ENCODE results near the gene GRM5.

DNA sequence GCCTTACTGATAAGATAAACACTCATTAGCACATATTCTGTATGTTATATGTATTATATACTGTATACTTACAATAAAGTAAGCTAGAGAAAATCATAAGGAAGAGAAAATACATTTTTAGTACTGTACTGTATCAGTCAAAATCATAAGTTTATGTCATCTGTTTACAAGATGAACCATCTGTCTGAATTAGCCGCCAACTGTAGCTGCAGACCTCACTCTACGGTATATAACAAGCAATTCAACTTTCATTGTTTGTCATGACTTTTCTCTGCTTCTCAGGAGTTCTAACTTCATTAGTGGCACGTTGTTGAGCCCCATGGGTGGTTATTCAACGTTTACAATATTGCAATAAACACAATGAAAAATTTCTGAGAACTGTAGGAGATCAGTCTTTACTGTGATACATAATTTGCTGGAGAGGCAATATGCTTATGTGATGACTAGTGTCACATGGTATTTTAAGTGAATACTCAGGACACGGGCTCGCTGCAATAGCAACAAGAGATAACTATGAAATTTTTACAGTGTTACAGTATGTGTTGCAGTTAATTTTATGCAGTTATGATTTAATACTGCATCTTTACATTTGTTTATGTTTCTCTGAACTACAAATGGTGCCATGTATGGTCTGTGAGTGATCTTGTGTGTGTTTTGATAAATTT, 596.1 kb downstream of the GRM5 start:
- no peak for TF ChIP-seq CTCF (IDR thresholded peaks at IDR 0.05)
- TF ChIP-seq POLR2A (IDR thresholded peaks at IDR 0.05) = no peak
- no peak for TF ChIP-seq EP300 (IDR thresholded peaks at IDR 0.05; ENCODE audit: low read depth)

All from transverse colon (tissue), 3 donors.